CD4-positive, alpha-beta T cell treated with Interleukin-21 for 1 hour (primary cell): ENCODE results near the gene DIP2C.
"Not testable (repeated sequence)": the region's sequence is repeated elsewhere in the genome, so short reads cannot be mapped to it uniquely, and the experiment has no call there.

ENCODE experiments used
- DNase-seq: peaks from one replicate; pipeline ENCODE4 v3.0.0-alpha.2; 2020

DIP2C gene

DNA sequence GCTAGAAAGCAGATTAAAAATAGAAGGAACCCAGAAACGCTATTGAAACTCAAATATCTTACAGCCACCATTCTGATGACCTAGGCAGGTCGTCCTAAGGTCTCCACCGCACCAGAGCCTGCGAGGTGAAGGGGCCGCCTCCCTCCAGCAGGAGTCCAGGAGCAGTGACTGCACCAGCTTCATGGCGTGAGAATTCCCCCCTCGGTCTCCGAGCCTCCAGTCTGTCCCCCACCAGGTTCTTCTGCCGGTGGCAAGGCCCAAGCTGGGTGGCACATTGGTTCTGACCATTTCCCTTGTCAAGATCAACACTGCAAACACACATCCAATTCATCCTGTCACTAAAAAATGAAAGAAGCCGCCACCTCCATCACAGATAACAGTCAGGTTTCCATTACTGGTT lies 98.7 kb downstream of the DIP2C start:
- no peak for DNase-seq

DNA sequence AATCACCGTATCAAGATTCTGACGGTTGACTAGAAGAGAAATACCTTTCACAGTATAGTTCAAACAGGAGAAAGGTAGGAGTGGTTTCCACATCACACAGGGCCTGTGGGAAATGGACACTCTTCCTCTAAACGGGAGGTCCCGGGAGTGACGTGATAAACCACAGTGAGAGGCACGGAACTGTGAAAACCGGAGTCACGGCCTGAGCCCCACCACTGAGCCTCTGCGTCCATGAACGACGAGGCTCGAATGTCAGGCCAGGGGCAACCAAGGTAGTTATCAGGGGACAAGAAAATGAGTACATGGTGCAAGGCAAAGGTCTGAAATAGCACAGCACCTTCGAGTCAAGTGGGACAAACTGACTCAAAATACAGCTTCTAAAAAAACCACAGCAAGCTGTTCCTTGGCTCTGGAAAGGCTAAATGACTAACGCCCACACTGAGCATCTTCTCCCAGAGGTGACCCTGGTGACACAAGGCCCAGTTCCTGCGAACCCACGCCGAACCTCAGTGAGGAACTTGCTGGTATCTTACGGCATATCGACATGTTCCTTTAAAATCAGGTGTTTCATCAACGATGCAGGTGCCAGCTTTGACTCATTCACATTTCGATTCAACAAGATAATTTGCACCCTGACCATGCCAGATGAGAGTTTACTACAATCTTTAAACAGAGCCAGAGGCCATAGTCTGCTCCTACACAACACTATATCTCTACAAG lies 99.3 kb downstream of the DIP2C start:
- no peak for DNase-seq

DNA sequence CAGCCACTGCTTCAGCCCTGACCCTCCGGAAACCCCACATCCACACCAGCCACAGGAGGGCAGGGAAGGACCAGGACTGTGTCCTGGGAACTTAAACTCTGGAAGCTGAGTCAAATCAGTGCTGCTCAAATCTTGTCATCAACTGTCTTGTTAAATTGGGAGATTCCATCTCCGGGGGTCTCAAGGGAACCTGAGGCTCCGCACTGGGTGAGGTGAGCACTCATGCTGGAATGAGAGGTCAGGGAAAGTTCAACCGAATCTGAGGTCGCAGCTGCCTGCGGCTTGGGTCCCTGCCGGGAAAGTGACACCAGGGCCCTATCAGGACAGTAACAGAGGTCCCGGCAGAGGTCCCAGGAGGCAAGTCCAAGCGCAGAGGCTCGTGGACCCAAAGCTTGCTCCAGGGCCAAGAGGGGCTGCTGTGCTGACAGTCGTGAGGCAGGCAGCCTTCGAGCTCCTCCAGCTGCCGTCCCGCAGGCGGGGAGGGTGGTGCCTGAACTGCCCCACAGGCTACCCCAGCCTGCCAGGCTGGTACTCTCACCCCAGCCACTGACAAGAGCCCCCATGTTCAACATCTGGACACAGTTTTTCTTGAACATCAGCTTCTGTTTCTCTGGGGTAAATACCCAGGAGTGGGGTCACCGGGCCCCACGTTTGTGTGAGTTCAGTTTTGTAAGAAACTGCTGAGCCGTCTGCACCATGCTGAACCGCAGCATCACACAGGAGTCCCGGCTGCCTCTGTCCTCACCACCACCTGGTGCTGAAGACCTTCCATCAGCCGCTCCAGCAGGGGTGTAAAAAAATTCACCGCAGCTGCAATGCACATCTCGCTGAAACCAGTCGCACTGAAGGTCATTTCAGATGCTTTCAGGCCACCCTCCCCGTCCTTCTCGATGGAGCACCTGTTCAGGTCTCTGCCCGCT lies 101.0 kb downstream of the DIP2C start:
- no peak for DNase-seq

DNA sequence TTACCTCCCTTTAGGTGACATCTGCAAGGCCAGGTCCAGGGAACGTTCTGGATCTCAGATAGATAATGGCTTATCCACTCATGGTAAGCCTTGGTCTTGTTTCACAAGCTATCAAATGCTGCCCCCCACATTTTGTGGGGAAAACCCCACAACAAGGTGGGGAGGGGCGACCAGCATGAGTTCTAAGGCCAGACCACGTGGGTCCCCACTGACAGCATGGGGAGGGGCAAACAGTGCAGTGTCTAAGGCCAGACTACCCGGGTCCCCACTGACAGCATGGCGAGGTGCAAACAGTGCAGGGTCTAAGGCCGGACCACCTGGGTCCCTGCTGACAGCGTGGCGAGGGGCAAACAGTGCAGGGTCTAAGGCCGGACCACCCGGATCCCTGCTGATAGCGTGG lies 102.8 kb downstream of the DIP2C start:
- no peak for DNase-seq

DNA sequence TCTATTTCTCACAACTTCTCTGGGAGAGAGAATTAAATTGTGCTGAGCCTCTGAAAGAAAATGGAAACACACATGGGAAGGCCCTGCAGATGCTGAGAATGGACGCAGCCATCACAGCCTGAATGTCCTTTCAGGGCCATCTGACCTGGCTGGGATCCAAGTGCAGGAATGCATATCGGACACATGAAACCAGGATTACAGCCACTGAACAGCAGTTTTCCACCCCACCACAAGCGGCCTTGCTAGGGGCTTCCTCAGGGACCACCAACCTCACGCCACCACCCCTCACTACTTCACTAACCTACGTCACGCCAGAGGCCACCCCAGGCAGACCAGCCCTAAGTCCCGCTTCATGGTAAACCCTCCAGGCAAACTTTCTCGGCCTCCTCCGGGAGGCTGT lies 103.3 kb downstream of the DIP2C start:
- no peak for DNase-seq

DNA sequence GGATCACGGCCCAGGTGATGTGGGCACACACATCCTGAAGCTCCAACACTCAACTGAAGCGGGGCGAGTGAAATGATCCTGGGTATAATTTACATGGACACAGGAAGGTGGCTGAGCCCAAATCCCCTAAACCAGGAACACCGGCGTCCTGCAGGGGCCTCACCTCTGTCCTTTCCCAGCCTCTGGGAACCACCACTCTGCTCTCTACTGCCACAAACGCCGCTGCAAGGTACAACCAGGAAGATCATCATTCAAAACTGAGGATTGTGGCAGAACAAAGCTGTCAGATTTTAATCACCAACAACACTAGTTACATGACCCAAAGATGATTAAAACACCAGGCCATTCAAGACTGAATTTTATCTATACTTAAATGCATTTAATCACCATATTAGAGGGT lies 104.0 kb downstream of the DIP2C start:
- no peak for DNase-seq

DNA sequence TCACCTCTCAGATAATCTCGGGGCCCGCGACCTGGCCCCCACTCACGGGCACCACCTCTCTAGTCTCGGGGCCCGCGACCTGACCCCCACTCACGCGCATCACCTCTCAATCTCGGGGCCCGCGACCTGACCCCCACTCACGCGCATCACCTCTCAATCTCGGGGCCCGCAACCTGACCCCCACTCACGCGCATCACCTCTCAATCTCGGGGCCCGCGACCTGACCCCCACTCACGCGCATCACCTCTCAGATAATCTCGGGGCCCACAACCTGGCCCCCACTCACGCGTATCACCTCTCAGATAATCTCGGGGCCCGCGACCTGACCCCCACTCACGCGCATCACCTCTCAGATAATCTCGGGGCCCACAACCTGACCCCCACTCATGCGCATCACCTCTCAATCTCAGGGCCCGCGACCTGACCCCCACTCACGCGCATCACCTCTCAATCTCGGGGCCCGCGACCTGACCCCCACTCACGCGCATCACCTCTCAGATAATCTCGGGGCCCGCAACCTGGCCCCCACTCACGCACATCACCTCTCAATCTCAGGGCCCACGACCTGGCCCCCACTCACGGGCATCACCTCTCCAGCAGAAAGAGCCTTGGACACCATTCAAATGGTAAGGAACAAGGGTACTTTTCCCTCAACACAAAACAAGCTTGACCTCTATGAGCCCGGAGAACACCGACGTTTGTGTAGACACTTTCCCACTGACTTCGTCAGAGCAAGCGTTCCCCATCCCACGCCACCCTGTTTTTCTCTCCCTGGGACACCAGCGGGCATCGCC lies 104.8 kb downstream of the DIP2C start:
- not testable (repeated sequence) for DNase-seq

DNA sequence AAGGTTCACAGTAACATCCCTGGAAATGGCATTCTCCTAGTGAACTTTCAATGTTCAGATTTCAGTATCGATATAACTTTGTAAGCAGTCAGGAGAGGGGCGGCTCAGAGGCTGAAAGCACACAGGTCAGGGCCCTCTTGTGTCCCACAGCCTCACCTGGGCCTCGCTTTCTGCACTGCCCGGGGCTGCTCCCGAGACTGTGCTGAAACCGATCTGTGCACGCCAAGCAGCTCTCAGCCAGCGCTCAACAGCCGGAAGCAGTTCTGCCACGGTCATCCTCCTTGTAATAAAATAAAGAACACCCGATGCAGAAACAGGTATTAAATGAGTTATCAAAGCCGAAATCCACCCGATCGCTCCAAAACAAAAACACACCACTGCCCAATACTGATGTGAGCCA lies 106.0 kb downstream of the DIP2C start:
- DNase-seq: no peak

DNA sequence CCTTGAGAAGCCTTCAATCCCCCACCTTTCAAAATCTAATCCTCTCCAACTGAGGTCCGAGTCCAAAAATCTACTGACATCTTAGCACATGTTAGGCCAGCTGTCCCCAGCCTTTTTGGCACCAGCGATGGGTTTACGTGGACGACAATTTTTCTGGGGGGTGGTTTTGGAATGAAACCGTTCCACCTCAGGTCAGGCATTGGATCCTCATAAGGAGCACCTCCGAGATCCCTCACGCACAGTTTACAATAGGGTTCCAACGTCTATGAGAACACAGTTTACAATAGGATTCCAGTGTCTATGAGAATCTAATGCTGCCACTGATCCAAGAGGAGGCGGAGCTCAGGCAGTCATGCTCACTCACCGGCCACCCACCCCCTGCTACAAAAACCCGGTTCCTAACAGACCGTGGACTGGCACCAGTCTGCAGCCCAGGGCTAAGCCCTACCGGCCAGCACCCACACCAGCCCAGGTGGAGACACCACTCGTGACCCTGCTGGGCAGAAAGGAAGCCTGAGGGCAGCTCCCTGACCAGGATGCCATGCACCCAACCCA lies 107.6 kb downstream of the DIP2C start:
- DNase-seq: no peak

DNA sequence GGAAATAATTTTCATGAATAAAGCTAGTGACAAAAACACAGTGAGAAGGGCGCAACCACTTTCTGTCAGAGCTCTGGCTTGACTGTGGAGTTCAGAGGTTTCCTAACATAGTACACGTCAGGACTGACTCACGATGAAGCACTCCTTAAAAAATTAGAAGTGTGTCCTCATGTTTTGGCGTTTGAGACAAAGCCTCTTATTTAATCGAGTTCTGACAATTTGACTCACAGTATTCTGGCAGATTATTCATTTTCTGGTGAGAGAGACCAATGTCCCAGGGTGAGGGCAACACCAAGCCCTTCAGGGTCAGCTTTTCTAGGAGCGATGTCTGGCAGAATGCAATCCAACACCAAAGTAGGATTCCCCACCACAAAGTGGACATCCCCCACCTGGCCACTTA lies 108.7 kb downstream of the DIP2C start:
- DNase-seq: no peak

DNA sequence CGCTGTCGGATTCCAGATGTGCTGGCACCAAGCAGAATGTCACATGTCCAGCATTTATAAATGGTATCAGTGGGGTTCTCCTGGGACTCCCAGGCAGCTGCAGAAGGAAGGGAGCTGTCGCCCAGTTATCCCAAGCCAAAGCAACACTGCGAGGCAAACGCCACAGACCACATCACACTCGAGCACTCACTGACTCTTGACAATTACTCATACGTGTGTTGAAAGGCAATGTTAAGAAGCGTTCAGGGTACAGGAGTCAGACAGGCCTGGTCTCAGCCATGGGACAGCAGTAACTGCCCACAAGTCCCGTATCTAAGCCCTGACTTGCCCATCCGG lies 113.4 kb downstream of the DIP2C start:
- no peak for DNase-seq

DNA sequence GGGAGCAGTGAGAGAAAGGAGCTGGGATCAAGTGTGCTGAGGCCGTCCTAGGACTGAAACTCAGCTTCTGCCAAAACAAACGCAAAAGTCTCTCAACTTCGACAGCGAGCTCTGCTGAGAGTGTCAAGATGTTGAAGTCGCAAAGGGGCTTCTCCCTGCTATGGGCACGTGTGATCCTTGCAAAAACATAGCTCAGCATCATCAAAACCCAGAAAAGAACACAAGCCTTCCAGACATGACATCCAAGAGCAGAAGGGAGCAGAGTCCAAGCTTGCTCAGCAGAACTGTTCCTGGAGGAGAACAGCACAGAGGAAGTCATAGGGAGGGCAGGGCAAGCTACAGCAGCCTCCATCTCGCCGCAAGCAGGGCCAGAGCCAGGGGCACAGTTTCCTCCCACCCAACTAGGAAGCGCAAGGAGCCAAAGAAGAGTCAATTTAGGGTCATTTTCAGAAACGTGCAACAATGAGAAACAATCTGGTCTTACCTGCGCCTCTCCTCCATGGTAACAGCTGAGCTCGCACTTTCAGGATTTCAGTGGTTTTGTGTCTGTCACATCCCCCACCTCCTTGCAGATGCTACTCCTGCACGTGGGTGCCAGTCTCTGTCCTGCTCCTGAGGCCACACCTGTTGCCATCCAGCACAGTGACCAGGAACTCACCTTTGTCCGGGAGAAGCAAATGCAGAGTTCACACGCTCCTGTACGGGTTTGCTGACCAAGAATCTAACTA lies 113.9 kb downstream of the DIP2C start:
- no peak for DNase-seq

DNA sequence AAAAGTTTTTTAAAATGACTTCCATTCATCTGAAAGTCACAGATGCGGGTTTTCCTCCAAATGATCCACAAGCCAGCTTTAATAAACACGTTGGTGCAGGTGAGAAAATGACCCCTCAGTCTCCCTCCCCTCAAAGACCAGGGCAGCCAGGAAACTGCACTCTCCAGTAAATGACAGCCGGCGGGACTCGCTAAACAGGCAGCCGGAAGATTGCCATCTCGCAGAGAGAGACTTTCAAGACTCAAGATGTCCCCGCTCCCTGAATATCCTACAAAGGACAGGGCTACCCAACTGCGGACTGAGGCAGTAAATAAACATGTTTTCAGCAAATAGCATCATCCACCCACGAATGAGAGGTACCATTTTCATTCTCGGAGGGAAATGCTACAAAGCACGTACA lies 116.8 kb downstream of the DIP2C start:
- no peak for DNase-seq

DNA sequence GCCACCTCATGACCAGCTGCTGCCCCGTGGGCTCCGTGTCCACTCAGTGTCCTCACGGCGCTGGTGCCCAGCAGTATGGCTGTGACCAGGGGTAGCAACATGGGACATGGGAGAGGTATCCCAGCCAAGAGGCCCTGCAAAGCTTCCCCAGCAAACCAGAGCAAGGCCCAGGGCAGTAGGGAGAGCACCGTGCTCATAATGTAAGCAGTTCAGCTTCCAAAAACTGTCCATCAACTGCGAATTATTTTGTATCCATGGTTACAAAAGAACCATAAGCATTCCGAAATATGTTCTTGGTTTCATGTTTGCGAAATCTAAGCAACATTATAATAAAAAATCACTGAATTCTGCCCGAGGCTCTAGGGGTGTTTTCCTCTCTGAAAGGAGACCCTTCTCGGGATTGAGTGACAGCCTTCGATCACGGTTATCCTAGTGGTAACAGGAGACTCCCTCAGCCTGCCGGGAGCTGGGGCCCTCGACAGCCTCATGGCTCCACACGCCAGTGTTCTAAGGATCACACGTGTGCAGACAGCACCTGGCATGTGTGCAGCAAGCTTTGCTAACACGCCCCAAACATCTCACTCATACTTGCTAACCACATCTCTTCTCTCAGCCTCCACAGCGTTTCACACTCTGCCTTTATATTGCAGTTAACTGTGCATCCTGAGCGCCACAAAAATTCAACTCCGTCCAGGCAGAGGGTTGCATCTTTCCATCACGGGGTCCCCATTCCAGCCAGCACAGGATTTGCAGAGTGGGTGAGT lies 117.6 kb downstream of the DIP2C start:
- DNase-seq: no peak

DNA sequence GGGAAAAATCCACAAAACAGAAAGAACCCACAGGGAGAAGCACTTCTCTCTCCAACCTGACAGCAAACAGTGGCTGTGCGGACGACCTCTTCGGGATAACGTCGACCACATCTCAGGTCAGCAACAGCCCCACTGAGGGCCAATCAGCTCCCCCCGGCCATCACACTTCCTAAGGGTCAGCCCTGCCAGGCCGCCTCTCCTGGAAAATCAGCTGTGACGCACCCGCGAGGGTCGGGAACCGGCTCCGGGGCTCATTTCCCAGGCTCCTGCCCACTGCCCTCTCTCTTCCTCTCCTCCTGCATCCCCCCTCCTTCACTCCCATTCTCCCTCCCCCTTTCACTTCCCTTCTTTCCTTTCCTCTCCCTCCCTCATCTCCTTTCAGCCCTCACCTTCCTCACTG lies 118.3 kb downstream of the DIP2C start:
- no peak for DNase-seq

DNA sequence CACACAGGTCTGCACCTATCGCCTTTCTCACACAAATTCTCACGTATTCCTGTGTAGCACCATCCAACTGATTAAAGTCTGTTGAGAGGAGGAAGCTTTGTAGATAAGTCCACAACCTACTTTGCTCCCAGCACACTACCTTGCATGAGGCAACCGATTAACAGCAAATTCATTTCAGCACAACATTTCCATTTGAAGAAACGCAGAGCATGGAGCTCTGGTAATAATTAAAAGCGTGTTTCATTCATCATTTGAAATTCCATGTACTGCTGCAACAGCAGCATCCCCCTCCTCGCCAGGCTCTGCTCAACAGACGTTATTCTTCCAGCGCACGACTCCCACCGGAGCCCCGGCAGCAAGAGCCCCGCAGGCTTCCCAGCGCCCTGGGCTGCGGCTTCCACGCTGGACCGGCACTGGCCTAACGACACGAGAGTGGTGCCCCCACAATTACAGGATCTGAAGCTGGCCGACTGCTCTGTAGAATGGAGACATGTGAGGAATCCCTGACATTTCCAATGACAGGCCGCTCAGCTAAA lies 118.8 kb downstream of the DIP2C start:
- DNase-seq: no peak

DNA sequence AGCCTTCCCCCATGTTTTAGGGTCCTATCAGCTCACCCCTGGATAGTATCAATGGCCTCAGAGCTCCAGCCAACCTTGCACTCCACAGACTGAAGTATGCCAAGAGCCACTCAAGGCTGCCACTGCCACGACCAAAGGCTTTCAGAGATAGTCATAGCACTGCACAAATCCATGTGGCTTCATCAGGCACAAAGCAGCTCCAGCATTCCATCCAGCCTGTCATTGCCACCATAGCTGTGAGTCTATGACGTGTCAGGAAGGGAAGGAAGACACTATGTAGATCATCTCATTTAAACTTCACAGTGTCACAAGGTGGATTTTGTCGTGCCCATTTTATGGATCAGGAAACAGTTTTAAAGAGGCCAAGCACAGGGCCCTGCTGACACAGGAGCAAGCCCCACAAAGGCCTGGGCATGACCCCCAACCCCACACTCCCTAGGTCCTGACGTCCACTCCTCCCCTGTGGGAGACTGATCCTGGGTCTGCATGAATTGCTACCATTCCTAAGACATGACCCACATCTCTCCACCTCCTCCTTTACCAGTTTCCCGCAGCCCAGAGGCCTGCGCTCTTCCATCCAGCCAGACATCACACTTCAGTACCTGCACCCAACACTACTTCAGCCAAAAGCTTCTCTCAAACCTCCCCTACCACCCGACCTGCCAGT lies 119.4 kb downstream of the DIP2C start:
- DNase-seq: no peak

DNA sequence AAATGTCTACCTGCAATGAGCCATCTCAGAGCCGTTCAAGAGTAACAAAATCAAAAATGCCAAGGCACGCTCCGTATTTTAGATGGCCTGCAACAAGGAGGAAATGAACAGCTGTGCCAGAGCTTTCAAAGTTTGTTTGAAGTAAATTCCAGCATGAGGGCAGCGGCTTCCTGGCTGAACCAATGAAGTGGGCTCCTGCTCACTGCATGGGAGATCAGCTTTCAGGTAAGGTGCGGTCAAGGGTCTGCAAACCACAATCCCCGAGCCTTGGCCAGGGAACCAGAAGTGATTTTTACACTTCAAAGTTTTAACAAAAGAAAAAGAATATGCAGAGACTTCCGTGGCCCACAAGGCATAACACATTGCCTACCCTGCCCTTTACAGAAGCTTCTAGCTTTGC lies 120.6 kb downstream of the DIP2C start:
- DNase-seq: no peak

DNA sequence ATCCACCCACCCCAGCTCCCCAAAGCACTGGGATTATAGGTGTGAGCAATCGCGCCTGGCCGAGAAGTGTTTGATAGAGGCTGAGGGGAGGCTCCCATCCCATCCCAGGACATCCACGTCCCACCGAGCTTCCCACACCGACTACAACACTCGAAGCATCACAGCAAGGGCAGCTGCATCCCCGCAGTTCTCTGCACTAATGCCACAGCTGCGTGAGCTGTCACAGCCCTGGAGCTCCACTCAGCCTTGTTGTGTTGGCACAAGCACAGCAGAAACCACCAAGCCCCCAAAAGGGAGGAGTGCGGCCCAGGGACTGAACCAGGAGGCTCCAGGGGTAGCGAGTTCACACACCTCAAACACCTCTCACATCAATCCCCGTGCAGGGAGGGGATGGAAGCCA lies 121.6 kb downstream of the DIP2C start:
- no peak for DNase-seq

DNA sequence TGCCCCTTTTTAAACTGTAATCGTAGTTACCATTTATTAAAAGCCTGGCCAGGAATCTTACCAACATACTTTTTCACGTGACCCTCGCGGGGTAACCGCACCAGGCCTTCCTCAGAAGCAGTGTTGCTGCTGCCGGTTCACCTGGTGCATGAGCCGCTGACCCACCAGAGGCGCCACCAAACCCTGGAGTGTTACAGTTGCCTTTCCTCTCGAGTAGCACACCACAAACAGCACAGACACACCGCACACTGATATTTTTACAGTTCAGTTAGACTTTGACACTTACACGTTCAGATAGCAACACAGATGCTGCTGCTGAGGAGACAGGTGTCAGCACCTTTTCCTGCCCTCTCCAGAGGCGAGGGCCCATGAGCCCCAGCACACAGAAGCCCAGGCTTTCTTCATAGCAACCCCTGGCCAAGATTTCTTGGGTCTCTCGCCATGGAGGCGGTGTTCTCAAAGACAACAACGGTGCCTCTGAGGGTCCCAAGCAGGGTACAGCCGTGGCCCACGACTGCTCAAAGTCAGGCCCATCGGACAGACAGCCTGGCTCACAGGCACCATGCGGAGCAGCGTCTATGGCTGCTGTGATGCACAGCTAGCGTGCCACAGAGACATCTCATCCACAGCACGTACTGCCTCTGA lies 123.1 kb downstream of the DIP2C start:
- DNase-seq: no peak

DNA sequence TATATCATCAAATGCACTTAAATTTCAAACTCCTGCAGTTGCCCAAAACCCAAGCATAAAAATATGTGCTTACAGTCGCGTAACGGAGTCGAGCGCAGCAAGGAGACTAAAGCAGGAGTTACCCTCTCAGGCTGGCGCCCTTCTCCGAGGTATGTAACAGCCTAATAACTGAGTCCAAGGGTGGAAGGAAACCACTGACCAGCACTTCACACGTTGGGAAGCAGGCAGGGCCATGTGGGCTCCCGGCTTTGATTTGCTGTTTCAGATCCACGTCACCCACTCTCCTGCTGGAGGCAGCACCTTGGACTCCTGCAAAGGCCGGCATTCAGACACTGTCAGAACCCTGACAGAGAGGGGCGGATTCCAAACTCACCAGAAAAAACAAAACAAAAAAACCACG lies 123.8 kb downstream of the DIP2C start:
- DNase-seq: no peak
